Endometrium (tissue), 2 donors: Measurements from ENCODE around the gene PPIG.
"Not testable (repeated sequence)": the region's sequence is repeated elsewhere in the genome, so short reads cannot be mapped to it uniquely, and the experiment has no call there.

Experiments
- FAIRE-seq: peaks from 2 replicates; lab custom pipeline; 2012; peaks lifted over from hg19 to GRCh38; lab: Jason Lieb, UNC
- donor health status: control.
- donor health status: control.

The PPIG gene

GRCh38 chr2:169584005-169584877 is at the start of gene PPIG:
Gene PPIG, plus strand, starts transcription at chr2:169584351. Its CDS starts 19,691 bp downstream, at chr2:169604042.
- FAIRE-seq, result peak; percentile 60

DNA sequence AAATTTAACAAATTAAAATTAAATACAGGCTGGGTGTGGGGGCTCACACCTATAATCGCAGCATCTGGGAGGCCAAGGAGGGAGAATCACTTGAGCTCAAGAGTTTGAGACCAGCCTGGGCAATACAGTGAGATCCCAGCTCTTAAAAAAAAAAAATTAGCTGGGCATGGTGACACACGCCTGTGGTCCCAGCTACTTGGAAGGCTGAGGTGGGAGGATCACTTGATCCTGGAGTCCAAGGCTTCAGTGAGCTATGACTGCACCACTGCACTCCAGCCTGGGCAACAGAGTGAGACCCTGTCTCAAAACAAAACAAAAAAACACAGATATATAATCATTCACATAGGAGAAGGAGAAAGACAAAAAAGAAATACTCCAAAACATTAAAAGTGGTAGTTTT is 44.7 kb upstream of the PPIG start:
- not testable (repeated sequence) for FAIRE-seq

GRCh38 chr2:169540146-169540545 is 44.0 kb upstream of the PPIG start:
- FAIRE-seq, result no peak

- FAIRE-seq, result no peak
Measured at GRCh38 chr2:169542433-169542832, 41.7 kb upstream of the PPIG start.

- no peak for FAIRE-seq
Measured at GRCh38 chr2:169546756-169547155, 37.4 kb upstream of the PPIG start.

- FAIRE-seq, result no peak
Measured at GRCh38 chr2:169561364-169561763, 22.8 kb upstream of the PPIG start.

- FAIRE-seq, result not testable (repeated sequence)
Measured at GRCh38 chr2:169562084-169562483, 22.1 kb upstream of the PPIG start.

DNA sequence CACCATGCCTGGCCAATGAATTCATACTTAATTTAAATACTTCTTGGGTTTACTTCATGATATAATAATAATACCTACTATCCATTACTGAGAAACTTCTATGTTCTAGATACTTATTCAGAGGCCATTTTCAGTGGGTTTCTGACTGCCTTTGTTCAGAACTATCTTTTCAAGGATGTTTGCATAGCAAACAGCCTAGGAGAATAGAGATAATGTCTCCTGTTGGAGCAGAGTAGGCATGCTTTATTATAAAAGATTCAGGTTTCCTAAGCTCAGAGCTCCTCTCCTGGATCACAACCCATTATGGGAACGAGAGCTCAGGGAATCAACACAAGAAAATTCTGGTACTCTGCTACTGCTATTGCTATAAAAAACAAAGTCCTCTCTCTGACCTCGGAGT is 21.6 kb upstream of the PPIG start:
- FAIRE-seq, result no peak

- no peak for FAIRE-seq
Measured at GRCh38 chr2:169565686-169566085, 18.5 kb upstream of the PPIG start.

DNA sequence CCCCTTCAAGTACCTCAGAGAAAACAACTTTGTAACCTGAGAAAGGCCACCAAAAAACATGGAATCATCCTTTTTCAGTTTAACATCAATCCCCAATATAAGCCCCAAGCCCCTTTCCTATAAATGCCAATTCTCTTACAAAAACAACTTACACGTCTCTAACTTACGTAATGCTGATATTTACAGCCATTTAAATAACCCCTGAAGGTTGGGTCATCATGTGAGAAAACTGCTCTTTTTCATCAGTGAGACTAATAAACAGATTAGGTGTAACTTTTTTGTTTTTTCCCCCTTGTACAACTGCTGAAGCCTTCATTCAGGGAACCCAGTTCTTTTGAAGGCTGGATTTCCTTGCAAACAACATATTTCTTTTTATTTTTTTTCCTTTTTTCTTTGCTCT is 14.2 kb upstream of the PPIG start:
- FAIRE-seq, result no peak

GRCh38 chr2:169570752-169571151 is 13.4 kb upstream of the PPIG start:
- FAIRE-seq, result not testable (repeated sequence)

DNA sequence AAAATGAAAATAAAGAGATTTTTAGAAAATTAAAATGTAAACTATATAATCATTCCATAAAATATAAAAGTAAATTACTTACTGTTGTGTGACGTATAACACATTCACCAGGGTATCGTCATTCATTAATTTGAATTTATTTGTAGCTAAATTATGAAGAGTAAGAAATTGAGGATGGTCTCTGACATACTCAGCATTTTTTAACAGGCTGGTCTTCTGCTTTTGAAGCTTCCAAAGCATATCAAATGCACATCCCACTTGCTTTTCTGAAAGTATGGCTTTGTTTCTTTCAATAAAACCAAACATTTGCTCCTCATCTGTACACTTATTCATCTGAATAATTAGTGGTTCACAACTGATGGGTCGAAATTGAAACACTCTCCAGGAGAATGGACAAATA is 12.6 kb upstream of the PPIG start:
- FAIRE-seq, result no peak

GRCh38 chr2:169572189-169572588 is 12.0 kb upstream of the PPIG start:
- FAIRE-seq, result no peak

DNA sequence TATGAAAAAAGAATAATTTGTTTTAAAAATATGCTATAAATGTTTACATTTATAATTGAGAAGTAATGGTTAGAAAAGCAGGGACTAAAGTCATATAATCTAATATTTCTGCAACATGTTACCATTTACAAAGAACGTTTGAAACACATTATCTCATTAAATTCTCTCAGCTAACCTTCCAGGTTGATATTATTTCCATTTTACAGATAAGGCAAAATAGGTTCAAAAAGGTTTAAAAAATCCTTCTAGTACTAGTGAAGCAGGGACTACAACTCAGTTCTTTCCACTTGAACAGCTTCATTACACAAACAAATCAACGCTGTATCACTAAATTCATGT is 11.4 kb upstream of the PPIG start:
- peak; percentile 33 for FAIRE-seq

DNA sequence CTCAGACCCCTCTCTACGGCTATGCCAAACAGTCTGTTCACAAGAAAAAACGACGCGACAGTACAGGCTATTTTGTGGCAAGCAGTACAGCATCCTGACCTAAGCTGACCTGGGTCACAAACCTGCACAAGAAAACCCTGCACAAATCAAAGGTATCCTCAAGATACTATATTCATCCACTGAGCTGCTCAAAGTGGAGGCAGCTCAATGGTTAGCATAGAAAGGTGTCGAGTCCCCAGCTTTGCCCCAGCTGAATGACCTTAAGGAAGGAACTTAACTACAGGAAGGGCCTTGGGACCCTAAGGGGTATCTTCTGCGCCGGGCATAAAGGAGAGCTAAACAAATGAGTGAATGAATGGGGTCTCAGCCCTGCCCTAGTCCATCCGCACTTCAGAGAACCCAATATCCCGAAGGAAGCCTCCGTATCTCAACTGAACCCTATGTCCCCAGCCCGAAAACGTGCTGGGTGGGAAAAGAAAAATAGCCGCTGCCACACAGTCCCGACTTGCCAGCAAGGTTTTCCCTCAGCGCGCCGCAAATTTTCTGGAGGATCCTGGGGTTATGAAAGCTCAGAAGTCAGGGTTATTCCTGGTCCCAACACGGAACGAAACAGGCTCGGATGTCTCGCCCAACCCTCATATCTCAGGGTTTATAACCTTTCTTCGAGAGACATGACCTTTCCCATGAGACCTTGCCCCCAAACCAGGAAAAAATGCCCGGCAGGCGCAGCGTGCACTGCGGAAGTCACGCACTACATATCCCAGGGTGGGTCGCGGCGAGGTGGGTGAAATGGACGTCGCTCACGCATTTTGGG is 10.8 kb upstream of the PPIG start, which contains the start of gene FASTKD1:
FASTKD1 (minus strand) TSS at position 706 of the 814 bp plus-strand sequence. CDS start 1,836 bp downstream, outside the sequence.
- FAIRE-seq, result no peak

DNA sequence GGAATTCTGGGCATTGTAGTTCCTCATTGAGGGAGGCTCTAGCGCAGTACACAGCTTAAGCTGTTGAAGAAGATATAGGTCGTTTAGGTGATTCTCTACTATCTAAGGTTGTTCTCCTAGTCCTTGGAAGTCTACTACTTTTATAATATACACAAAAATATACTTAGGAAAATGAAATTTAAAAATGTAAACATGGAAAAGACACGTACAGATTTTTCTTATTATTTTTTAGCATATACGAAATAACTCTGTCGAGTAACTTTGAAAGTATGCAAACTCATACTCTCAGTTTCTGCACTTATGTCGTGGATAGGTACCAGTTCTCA is 10.2 kb upstream of the PPIG start:
- peak; percentile 78 for FAIRE-seq

GRCh38 chr2:169574539-169574938 is 9.6 kb upstream of the PPIG start:
- FAIRE-seq, result not testable (repeated sequence)

DNA sequence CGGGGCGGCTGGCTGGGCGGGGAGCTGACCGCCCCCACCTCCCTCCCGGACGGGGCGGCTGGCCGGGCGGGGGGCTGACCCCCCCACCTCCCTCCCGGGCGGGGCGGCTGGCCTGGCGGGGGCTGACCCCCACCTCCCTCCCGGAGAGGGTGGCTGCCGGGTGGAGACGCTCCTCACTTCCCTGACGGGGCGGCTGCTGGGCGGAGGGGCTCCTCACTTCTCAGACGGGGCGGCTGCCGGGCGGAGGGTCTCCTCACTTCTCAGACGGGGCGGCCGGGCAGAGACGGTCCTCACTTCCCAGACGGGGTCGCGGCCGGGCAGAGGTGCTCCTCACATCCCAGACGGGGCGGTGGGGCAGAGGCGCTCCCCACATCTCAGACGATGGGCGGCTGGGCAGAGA is 8.9 kb upstream of the PPIG start:
- FAIRE-seq, result not testable (repeated sequence)

GRCh38 chr2:169579044-169579443 is 5.1 kb upstream of the PPIG start:
- FAIRE-seq, result no peak

DNA sequence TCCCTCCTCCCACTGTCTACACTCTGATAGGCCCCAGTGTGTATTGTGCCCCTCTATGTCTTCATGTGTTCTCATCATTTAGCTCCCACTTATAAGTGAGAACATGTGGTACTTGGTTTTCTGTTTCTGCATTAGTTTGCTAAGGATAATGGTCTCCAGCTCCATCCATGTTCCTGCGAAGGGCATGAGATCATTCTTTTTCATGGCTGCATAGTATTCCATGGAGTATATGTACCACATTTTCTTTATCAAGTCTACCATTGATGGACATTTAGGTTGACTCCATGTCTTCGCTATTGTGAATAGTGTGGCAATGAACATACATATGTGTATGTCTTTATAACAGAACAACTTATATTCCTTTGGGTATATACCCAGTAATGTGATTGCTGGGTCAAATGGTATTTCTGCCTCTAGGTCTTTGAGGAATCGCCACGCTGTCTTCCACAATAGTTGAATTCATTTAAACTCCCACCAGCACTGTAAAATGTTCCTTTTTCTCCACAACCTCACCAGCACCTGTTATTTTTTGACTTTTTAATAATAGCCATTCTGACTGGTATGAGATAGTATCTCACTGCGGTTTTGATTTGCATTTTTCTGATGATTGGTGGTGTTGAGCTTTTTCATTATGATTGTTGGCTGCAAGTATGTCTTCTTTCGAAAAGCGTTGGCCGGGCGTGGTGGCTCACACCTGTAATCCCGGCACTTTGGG is 1.4 kb upstream of the PPIG start:
- not testable (repeated sequence) for FAIRE-seq

DNA sequence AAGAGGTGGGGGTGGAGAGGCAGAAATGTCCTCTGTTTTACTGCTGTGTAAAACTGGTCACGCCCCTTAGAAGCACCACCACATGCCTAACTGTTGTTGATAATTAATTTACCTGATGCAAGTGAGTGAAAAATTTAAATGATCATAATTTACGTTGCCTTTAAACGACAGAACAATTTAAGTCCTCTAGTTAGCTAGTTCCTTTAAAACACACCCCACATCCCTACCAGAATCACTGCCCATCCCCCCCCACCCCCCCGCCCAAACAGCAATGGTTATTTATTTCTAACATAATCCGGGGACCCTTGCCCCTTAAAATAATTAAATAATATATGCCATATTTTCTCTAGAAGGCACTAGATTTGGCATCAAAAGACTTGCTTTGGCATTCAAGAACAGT is 633 bp upstream of the PPIG start:
- FAIRE-seq, result no peak

GRCh38 chr2:169585673-169586072 is 1.5 kb downstream of the PPIG start:
- FAIRE-seq, result no peak

DNA sequence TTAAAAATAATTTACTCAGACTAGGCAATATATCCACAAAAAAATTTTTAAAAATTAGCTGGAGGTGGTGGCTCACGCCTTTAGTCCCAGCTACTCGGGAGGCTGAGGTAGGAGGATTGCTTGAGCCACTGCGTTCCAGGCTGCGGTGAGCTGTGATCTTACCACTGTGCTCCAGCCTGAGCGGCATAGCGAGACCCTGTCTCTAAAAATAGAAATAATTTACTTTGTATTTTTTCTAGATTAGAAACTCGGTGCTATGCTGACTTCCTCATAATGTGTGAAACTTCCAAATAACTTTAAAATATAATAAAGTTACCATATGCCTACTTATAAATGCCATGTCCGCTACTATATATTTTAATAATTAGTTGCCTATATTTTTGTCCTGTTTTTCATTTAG is 6.7 kb downstream of the PPIG start:
- FAIRE-seq, result no peak
